ENCODE data around the gene FIGN. TPM values are rescaled to one million over a fixed set of nuclear protein-coding genes. Genes with fewer than 3 reads are reported as not detected.

Gene FIGN
- total and polyA plus RNA-seq, 2 of the 13 experiments (the other 11 are each of a cell fraction or from before 2014, with no cell fraction given) = 6.6 to 6.7 TPM

DNA sequence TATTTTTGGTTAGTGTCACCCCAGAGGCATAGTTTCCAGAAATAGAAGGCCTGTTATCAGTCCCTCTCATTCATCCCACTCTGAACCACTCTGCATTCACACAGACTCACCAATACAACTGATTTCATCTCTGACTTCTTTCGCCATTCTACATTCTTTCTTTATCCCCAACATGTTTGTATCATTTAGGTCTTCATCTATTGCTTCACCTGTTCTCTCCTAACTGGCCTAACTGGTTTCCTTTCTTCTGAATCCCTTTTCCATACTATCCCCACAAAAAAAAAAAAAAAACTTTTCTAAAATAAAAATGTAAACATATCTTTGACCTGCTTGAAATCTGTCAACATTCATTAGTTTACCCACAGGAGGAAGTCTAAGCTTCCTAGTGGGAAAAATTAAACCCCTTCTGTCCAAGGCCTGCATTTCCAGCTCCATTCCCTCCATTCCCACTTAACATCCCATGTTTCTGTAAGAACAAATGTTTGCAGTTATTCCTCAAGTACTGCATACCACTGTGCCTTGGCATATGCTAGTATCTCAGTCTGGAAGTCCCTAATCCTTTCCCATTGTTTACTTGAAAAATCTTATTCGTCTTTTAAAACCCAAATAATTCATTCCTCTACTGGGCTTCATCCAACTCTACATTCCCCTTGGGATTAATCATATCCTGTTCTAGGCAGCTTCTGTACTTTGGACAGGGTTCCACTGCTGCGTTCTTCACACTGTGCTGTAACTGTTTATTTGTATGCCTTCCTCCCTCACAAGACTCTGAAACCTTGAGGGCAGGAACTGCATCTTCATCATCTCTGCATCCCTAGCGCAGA lies 68.5 kb downstream of the FIGN start (continued):
- TF ChIP-seq ZNF691 (CRISPR knock-in tag; IDR thresholded peaks at IDR 0.05; ENCODE audit: borderline replicate concordance, low read depth) = peak; percentile 38; the same call in 1 of the 2 replicates
- TF ChIP-seq ZNF792 (CRISPR knock-in tag; IDR thresholded peaks at IDR 0.05) = no peak
- no peak for TF ChIP-seq BCLAF1 (IDR thresholded peaks at IDR 0.05)
- 0 out of 2 replicates have a peak, but pooled peaks have one; percentile 22 for TF ChIP-seq ZBTB43 (CRISPR knock-in tag; conservative IDR thresholded peaks at IDR 0.05)
- TF ChIP-seq, protein P1, sequence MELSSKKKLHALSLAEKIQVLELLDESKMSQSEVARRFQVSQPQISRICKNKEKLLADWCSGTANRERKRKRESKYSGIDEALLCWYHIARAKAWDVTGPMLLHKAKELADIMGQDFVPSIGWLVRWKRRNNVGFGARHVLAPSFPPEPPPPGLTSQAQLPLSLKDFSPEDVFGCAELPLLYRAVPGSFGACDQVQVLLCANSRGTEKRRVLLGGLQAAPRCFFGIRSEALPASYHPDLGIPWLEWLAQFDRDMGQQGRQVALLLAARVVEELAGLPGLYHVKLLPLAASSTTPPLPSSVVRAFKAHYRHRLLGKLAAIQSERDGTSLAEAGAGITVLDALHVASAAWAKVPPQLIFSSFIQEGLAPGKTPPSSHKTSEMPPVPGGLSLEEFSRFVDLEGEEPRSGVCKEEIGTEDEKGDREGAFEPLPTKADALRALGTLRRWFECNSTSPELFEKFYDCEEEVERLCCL (CRISPR knock-in tag; IDR thresholded peaks at IDR 0.05; ENCODE audit: borderline replicate concordance) = no peak
- no peak for TF ChIP-seq ZNF782 (CRISPR knock-in tag; IDR thresholded peaks at IDR 0.05; ENCODE audit: borderline replicate concordance)
- no peak for TF ChIP-seq ZKSCAN5 (CRISPR knock-in tag; IDR thresholded peaks at IDR 0.05)
- TF ChIP-seq EP300 (IDR thresholded peaks at IDR 0.05; ENCODE audit: low read depth in 2 of 2, low read length in 2 of 2) = peak in 1 of 2 experiments; percentile 72; a peak in 2 of 4 replicates
- TF ChIP-seq EP300 (CRISPR knock-in tag; IDR thresholded peaks at IDR 0.05; ENCODE audit: borderline replicate concordance) = 0 out of 2 replicates have a peak, but pooled peaks have one; percentile 30
- peak; percentile 24; the same call in 1 of the 2 replicates for TF ChIP-seq BHLHE40 (IDR thresholded peaks at IDR 0.05; ENCODE audit: low read length)
- TF ChIP-seq PLSCR1 (CRISPR knock-in tag; IDR thresholded peaks at IDR 0.05; ENCODE audit: borderline replicate concordance) = no peak
- peak; percentile 82 for TF ChIP-seq CEBPB (IDR thresholded peaks at IDR 0.05; ENCODE audit: borderline replicate concordance, low read depth, low read length)
- no peak for TF ChIP-seq SOX6 (IDR thresholded peaks at IDR 0.05)
- TF ChIP-seq SOX6 (CRISPR knock-in tag; IDR thresholded peaks at IDR 0.05) = peak; percentile 79
- peak; percentile 84 for TF ChIP-seq EHMT2 (IDR thresholded peaks at IDR 0.05; ENCODE audit: borderline replicate concordance, low read depth, low read length)
- TF ChIP-seq ELF3 (CRISPR knock-in tag; IDR thresholded peaks at IDR 0.05) = peak; percentile 93
- TF ChIP-seq TBX2 (CRISPR knock-in tag; IDR thresholded peaks at IDR 0.05; ENCODE audit: borderline replicate concordance) = peak; percentile 63; the same call in 1 of the 2 replicates
- TF ChIP-seq SAP130 (CRISPR knock-in tag; IDR thresholded peaks at IDR 0.05; ENCODE audit: low read depth) = peak; percentile 46
- TF ChIP-seq JUN (CRISPR knock-in tag; IDR thresholded peaks at IDR 0.05) = 0 out of 2 replicates have a peak, but pooled peaks have one; percentile 42
- no peak for TF ChIP-seq GABPA (IDR thresholded peaks at IDR 0.05; ENCODE audit: low read depth, low read length)
- TF ChIP-seq GABPA (CRISPR knock-in tag; IDR thresholded peaks at IDR 0.05; ENCODE audit: low read depth) = peak; percentile 31; the same call in 1 of the 2 replicates
- TF ChIP-seq TBL1XR1 (IDR thresholded peaks at IDR 0.05; ENCODE audit: borderline replicate concordance, low read length, partially characterized antibody) = no peak
- TF ChIP-seq SMARCC2 (IDR thresholded peaks at IDR 0.05) = peak; percentile 75; the same call in 1 of the 2 replicates

All from HepG2 (cell line).